HepG2 (cell line): ENCODE data around the gene ZBTB32. TPM values are rescaled to one million over a fixed set of nuclear protein-coding genes. Genes with fewer than 3 reads are reported as not detected.
A peak's percentile ranks its signal among the peaks of the same experiment; 100 is the strongest.

Experiments
- CREM ChIP-seq, 2 experiments: sonication (generic) in 1 of 2; formaldehyde crosslinking in 1 of 2; IDR thresholded peaks; 2 replicates each; pipeline versions ENCODE4 v1.4.0 to v1.6.1; 2016 to 2020; ENCODE audit warnings: antibody characterized with exemption in 1 of 2, mild to moderate bottlenecking in 1 of 2, missing genetic modification reagents in 1 of 2
- ERF ChIP-seq: IDR thresholded peaks from 2 replicates; pipeline ENCODE4 v1.6.1; 2018; ENCODE audit warnings: missing biosample characterization, missing genetic modification reagents
- HMGA1 ChIP-seq: sonication (generic); formaldehyde crosslinking; conservative IDR thresholded peaks from 2 replicates; pipeline ENCODE4 v1.4.0; 2020; ENCODE audit warnings: missing genetic modification reagents
- ISL2 ChIP-seq: sonication (generic); formaldehyde crosslinking; IDR thresholded peaks from 2 replicates; pipeline ENCODE4 v1.5.0; 2020; ENCODE audit warnings: missing genetic modification reagents
- MEF2D ChIP-seq: sonication (generic); formaldehyde crosslinking; IDR thresholded peaks from 2 replicates; pipeline ENCODE4 v1.5.1; 2020; ENCODE audit warnings: mild to moderate bottlenecking, missing genetic modification reagents
- PAX8 ChIP-seq: sonication (generic); formaldehyde crosslinking; IDR thresholded peaks from 2 replicates; pipeline ENCODE4 v1.8.0; 2022; ENCODE audit warnings: mild to moderate bottlenecking, missing genetic modification reagents, borderline replicate concordance
- RARG ChIP-seq: sonication (generic); formaldehyde crosslinking; IDR thresholded peaks from 2 replicates; pipeline ENCODE4 v1.4.0; 2020; ENCODE audit warnings: low read depth, mild to moderate bottlenecking, missing genetic modification reagents
- SATB2 ChIP-seq: sonication (generic); formaldehyde crosslinking; IDR thresholded peaks from 2 replicates; pipeline ENCODE4 v1.5.0; 2020; ENCODE audit warnings: missing genetic modification reagents
- SRSF1 ChIP-seq: fragments of 200-400 bp; formaldehyde crosslinking; optimal IDR thresholded peaks from 2 replicates; pipeline ENCODE3; 2017; ENCODE audit warnings: mild to moderate bottlenecking, low read depth, low read length, moderate library complexity
- YEATS2 ChIP-seq: sonication (generic); formaldehyde crosslinking; IDR thresholded peaks from 2 replicates; pipeline ENCODE4 v1.4.0; 2020; ENCODE audit warnings: missing genetic modification reagents, borderline replicate concordance
- ZNF543 ChIP-seq: sonication (generic); formaldehyde crosslinking; IDR thresholded peaks from 2 replicates; pipeline ENCODE4 v1.4.0; 2020; ENCODE audit warnings: mild to moderate bottlenecking, missing genetic modification reagents
- ZNF616 ChIP-seq: sonication (generic); formaldehyde crosslinking; IDR thresholded peaks from 2 replicates; pipeline ENCODE4 v1.5.0; 2020; ENCODE audit warnings: low read depth, mild to moderate bottlenecking, missing genetic modification reagents
- ZNF788 ChIP-seq: sonication (generic); formaldehyde crosslinking; IDR thresholded peaks from 2 replicates; pipeline ENCODE4 v1.5.0; 2020; ENCODE audit warnings: mild to moderate bottlenecking, missing genetic modification reagents, borderline replicate concordance
- polyA plus RNA-seq, 8 experiments: library from polyadenylated mRNA; depleted of rRNA in 3 of 8; stranded (reverse) in 7 of 8; unstranded in 1 of 8; fragments of >200 nt; fragmentation: Illumina TruSeq in 4 of 8; extraction: Trizol in 4 of 8; gene quantifications; 2 replicates each; pipeline versions ENCODE4 v1.2.1 to v1.2.3, GENCODE V29; 2011 to 2016; ENCODE audit warnings: low read depth in 4 of 8, missing spikeins in 1 of 8, mixed read lengths in 1 of 8; ENCODE audit not compliant: insufficient read depth in 1 of 8
- total RNA-seq, 5 experiments: library from RNA; depleted of rRNA; stranded (reverse); fragments of >200 nt; fragmentation: Illumina TruSeq; extraction: Trizol; gene quantifications; 2 replicates each; pipeline ENCODE4 v1.2.3, GENCODE V29; 2016; ENCODE audit warnings: low read depth in 1 of 5
- TF ChIP-seq, protein P1 (sequence below): sonication (generic); formaldehyde crosslinking; conservative IDR thresholded peaks from 2 replicates; pipeline ENCODE4 v1.4.0; 2020; ENCODE audit warnings: mild to moderate bottlenecking, missing genetic modification reagents, moderate library complexity
- TF ChIP-seq, protein P2 (sequence below): sonication (generic); formaldehyde crosslinking; IDR thresholded peaks from 2 replicates; pipeline ENCODE4 v1.8.0; 2022; ENCODE audit warnings: mild to moderate bottlenecking, missing genetic modification reagents, borderline replicate concordance
- TF ChIP-seq, protein P3 (sequence below): sonication (generic); formaldehyde crosslinking; IDR thresholded peaks from 2 replicates; pipeline ENCODE4 v1.8.0; 2022; ENCODE audit warnings: missing genetic modification reagents, mild to moderate bottlenecking, borderline replicate concordance
- TF ChIP-seq, protein P4 (sequence below): sonication (generic); formaldehyde crosslinking; IDR thresholded peaks from 2 replicates; pipeline ENCODE4 v1.4.0; 2020; ENCODE audit warnings: missing genetic modification reagents
- TF ChIP-seq, protein P5 (sequence below): sonication (generic); IDR thresholded peaks from 2 replicates; pipeline ENCODE4 v1.6.1; 2016; ENCODE audit warnings: low read depth, borderline replicate concordance

The ZBTB32 gene
- total and polyA plus RNA-seq, 2 of the 13 experiments (the other 11 are each of a cell fraction or from before 2014, with no cell fraction given) = not detected

DNA sequence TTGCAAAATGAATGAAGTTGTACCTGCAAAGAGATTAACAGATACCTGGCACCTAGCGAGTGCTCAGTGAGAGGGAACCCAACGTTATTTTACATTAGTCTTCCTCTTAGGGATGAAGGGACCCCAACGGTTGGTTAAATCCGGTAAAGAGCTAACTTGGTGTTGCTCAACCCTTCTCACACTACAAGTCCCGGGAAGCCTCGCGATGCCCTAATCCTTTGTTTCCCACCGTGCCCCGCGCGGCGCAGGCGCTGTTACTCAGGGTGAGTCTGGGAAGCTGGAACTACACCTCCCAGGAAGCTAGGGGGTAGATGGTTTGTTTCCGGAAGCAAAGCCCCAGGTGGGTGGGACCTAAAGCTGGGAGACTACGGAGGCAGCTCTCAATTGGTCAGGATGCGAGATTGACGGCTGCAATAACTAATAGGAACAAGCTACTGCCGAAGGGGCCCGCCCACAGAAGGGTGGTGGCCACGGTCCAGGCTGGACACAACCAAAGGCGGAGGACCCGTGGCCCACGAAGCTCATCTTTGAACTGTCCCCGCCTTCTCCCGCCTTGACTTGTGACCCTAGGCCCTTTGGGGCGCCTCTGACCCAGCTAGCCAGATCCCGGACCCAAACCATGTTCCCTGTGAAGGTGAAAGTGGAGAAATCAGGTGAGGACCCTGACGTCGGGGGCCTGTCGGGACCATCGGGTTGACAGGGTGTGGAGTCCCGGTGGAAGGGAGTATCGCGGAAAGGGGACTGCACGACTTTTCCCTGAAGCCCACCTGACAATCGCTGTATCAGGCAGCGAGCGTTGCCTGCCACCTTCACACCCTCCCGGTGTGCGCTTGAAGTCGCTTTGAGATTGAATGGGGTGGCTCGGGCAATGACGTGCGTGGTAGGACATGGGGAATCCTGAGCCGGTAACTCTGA, 44.0 kb downstream of the ZBTB32 start, which contains the start of gene LIN37 (continued):
- TF ChIP-seq, protein P1, sequence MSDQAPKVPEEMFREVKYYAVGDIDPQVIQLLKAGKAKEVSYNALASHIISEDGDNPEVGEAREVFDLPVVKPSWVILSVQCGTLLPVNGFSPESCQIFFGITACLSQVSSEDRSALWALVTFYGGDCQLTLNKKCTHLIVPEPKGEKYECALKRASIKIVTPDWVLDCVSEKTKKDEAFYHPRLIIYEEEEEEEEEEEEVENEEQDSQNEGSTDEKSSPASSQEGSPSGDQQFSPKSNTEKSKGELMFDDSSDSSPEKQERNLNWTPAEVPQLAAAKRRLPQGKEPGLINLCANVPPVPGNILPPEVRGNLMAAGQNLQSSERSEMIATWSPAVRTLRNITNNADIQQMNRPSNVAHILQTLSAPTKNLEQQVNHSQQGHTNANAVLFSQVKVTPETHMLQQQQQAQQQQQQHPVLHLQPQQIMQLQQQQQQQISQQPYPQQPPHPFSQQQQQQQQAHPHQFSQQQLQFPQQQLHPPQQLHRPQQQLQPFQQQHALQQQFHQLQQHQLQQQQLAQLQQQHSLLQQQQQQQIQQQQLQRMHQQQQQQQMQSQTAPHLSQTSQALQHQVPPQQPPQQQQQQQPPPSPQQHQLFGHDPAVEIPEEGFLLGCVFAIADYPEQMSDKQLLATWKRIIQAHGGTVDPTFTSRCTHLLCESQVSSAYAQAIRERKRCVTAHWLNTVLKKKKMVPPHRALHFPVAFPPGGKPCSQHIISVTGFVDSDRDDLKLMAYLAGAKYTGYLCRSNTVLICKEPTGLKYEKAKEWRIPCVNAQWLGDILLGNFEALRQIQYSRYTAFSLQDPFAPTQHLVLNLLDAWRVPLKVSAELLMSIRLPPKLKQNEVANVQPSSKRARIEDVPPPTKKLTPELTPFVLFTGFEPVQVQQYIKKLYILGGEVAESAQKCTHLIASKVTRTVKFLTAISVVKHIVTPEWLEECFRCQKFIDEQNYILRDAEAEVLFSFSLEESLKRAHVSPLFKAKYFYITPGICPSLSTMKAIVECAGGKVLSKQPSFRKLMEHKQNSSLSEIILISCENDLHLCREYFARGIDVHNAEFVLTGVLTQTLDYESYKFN (CRISPR knock-in tag) = peak; percentile 50
- TF ChIP-seq, protein P2, sequence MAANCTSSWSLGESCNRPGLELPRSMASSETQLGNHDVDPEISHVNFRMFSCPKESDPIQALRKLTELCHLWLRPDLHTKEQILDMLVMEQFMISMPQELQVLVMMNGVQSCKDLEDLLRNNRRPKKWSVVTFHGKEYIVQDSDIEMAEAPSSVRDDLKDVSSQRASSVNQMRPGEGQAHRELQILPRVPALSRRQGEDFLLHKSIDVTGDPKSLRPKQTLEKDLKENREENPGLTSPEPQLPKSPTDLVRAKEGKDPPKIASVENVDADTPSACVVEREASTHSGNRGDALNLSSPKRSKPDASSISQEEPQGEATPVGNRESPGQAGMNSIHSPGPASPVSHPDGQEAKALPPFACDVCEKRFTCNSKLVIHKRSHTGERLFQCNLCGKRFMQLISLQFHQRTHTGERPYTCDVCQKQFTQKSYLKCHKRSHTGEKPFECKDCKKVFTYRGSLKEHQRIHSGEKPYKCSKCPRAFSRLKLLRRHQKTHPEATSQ (CRISPR knock-in tag) = peak; percentile 63; the same call in 1 of the 2 replicates
- TF ChIP-seq ZNF788 (peak; percentile 61; the same call in 1 of the 2 replicates), ISL2 (CRISPR knock-in tag) (peak; percentile 56), ZNF543 (CRISPR knock-in tag) (peak; percentile 44; the same call in 1 of the 2 replicates), ZNF616 (CRISPR knock-in tag) (0 out of 2 replicates have a peak, but pooled peaks have one; percentile 40), CREM (IDR thresholded peaks at IDR 0.05) (peak; percentile 99), CREM (CRISPR knock-in tag; IDR thresholded peaks at IDR 0.05) (no peak), RARG (CRISPR knock-in tag) (no peak), HMGA1 (CRISPR knock-in tag) (no peak), MEF2D (CRISPR knock-in tag) (peak; percentile 65; the same call in 1 of the 2 replicates), PAX8 (CRISPR knock-in tag) (no peak), SRSF1 (no peak), YEATS2 (CRISPR knock-in tag) (peak; percentile 96), SATB2 (CRISPR knock-in tag) (0 out of 2 replicates have a peak, but pooled peaks have one; percentile 43), ERF (CRISPR knock-in tag) (peak; percentile 64; the same call in 1 of the 2 replicates)
- TF ChIP-seq, protein P3, sequence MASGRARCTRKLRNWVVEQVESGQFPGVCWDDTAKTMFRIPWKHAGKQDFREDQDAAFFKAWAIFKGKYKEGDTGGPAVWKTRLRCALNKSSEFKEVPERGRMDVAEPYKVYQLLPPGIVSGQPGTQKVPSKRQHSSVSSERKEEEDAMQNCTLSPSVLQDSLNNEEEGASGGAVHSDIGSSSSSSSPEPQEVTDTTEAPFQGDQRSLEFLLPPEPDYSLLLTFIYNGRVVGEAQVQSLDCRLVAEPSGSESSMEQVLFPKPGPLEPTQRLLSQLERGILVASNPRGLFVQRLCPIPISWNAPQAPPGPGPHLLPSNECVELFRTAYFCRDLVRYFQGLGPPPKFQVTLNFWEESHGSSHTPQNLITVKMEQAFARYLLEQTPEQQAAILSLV (CRISPR knock-in tag) = peak; percentile 32; the same call in 1 of the 2 replicates
- TF ChIP-seq, protein P4, sequence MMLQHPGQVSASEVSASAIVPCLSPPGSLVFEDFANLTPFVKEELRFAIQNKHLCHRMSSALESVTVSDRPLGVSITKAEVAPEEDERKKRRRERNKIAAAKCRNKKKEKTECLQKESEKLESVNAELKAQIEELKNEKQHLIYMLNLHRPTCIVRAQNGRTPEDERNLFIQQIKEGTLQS (CRISPR knock-in tag) = no peak
- TF ChIP-seq, protein P5, sequence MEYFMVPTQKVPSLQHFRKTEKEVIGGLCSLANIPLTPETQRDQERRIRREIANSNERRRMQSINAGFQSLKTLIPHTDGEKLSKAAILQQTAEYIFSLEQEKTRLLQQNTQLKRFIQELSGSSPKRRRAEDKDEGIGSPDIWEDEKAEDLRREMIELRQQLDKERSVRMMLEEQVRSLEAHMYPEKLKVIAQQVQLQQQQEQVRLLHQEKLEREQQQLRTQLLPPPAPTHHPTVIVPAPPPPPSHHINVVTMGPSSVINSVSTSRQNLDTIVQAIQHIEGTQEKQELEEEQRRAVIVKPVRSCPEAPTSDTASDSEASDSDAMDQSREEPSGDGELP = 0 out of 2 replicates have a peak, but pooled peaks have one; percentile 3
